ENCODE measurements around the gene LRRC37A.
"Not testable (repeated sequence)": the region's sequence is repeated elsewhere in the genome, so short reads cannot be mapped to it uniquely, and the experiment has no call there.

LRRC37A gene

GRCh38 chr17:46290906-46291546, 3.9 kb upstream of the LRRC37A start:
- not testable (repeated sequence) for DNase-seq

- not testable (repeated sequence) for DNase-seq
These were observed 3.3 kb upstream of the LRRC37A start for GRCh38 chr17:46291618-46292017.

- not testable (repeated sequence) for DNase-seq
These were observed 46.3 kb downstream of the LRRC37A start for GRCh38 chr17:46341220-46341619.

DNA sequence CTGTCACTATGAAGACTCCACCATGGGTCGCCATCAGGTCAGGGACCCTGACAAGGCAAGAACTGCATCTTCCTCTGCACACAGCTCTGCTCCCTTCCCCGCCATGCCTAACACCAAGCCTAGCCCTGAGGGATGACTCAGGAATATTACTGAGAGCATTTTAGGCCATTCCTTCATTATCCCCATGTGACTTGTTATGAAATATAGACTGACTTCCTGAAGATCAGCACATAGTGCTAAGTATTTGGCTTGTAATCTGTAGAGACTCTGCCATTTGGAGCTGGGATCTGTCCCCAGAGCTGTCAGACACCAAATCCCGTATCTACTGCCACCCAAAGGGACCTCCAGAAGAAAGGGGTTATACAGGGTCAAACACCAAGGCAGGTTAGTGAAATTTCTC, 47.2 kb downstream of the LRRC37A start:
- not testable (repeated sequence) for DNase-seq

DNA sequence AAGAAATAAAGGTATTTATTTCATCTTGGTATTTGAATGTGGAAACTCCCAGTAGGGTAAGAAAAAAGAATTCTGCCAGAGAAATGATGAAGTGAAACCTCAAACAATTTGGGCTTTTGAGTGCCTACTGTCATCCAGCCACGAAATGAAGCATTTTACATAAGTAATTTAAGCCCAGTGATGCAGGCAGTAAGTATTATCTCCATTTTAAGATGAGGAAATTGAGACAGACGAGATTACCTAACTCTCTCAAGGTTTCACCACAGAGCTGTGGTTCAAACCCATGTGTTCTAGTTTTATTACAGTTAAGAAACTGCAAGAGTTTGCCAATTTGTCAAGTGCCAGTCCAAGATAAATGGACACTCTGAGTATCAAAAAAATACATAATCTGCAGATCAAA, 53.4 kb downstream of the LRRC37A start:
- DNase-seq = not testable (repeated sequence)

DNA sequence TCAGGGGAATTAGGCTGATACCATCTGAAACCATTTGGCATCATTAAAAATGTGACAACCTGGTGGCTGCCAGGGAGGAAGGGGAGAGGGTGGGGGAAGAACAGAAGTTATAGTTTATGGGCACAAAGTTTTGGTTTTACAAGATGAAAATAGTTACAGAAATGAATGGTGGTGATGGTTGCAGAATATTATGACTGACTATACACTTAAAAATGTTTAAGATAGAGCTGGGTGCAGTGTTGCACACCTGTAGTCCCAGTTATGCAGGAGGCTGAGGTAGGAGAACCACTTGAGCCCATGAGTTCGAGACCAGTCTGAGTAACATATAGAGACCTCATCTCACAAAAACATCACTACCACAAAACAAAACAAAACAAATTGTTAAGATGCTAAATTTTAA, 54.1 kb downstream of the LRRC37A start:
- DNase-seq = not testable (repeated sequence)

GRCh38 chr17:46353856-46354255, 58.9 kb downstream of the LRRC37A start:
- DNase-seq = not testable (repeated sequence)

DNA sequence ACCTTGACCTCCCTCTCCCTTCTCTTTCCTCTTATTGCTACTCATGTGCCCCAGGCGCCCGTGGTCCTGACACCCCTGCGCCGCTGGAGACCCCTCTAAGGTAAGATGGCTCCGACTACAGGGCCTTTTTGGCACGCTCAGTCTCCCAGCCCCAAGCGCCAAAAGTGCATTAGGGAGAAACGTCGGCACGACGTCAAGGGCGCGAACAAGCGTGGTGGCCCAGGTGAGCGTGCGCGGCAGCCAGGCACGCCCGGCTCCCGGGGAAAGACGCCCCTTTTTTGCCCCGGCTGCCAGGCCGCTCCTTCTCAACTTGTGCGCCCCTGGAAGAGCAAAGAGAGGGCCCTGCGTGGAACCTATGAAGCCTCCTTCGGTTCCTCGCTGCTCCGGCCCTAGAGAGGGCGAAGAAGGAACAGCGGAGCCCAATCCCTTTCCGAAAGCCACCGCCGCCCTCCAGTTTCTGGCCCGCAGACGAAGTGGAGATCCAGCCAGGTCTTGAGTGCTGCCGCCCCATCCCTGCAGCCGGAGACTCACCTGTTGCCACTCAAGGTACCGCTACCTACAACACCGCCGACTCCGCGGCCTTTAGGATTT, 66.3 kb downstream of the LRRC37A start:
- not testable (repeated sequence) for DNase-seq

- not testable (repeated sequence) for DNase-seq
These were observed 66.8 kb downstream of the LRRC37A start, which contains the start of gene ARL17B for GRCh38 chr17:46361755-46362154. ARL17B (minus strand) TSS chr17:46361766; CDS start chr17:46358397, 3,369 bp downstream.

- not testable (repeated sequence) for DNase-seq
These were observed 72.6 kb downstream of the LRRC37A start for GRCh38 chr17:46367520-46367919.

DNA sequence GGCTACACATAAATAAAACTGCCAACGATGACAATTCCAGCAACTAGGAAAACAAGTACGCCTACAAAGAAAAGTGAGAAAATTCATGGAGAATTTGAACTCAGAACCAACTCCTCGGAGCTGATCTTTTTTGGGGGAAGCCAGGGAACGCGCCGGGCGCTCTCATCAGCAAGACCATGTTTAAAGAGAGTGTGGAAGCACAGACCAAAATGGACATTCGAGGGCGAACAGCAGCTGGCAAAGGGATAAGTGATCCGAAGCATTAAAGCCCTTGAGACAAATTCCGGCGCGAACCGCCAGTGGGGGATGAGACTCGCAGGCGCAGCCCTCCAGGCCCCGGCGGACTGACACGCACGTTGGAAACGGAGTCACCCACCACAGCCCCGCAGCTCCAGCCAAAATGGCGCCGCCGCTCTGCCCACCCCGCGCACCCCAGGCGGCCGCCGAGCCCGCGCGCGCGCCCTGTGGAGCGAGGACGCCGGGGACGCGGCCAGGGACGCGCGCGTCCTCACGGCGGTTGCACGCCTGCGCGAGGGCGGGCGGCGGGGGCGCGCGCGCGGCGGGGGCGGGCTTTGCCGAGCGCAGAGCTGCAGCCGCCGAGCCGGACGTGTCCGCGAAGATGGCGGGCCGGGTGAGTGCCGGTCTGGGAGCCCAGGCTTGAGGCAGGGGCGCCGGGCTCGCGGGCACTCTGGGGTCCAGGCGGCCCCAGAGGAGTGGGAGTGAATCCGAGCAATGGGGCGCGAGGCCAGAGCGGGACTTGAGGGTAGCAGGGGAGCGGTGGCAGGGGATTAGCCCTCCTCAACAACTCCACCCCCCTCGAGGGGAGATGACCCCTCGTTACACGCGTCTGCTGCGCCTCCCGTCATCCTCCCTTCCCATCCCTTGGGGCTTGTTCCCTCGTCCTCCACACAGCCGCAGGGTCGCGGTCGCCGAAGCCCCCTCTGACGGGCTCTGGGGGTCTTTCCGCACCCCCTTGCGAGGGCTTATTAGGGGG, 77.6 kb downstream of the LRRC37A start:
- DNase-seq = not testable (repeated sequence)

GRCh38 chr17:46373418-46373817, 78.5 kb downstream of the LRRC37A start:
- not testable (repeated sequence) for DNase-seq

- not testable (repeated sequence) for DNase-seq
These were observed 88.2 kb downstream of the LRRC37A start for GRCh38 chr17:46383118-46383517.

DNA sequence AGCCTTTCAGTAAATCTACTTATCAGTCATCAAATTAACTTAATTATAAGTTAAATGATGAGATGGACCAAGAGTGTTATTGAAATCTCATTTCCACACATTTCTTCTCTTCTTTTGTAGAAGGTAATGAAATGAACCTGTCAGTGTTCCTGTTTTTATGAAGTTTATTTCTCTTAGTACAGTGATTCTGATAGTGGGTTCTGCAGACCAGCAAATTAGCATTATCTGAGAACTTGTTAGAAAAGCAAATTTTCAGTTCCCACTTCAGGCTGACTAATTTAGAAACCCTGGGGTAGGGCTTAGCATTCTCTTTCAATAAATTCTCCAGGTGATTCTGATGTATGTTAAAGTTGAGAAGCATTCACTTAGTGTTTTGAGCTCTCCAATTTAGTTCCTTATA, 90.6 kb downstream of the LRRC37A start:
- DNase-seq = not testable (repeated sequence)
